ENCODE data around the gene AP5S1.

DNA sequence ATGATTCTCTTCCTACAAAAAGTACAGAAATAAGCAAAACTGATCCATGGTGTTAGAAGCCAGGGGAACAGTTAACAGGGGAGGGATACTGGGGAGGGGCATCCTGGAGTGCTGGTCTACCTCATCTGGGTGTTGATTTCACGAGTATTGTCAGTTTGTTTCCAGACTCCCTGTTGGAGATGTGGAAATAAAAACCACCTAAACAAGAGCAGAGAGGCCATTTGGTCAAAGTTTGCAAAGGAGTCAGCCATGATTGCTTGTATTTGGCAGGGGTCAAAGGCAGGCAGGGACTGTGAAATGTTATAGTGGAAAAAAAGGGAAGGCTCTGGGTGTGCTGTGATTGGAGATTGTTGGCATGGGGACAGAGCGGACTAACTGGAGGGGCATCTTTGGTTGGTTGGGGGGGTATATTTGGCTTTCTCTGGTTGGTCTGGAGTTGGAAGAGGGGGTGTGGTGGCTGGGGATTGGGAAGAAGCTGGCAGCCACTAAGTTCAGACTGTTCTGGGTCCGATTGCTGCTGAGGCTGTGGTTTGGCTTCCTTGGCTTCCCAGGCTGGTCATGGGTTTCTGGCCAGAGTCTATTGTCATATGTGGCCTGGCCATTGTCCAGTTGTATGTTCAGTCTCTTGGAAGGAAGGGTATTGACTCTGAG, 54.0 kb downstream of the AP5S1 start:
- TF ChIP-seq, protein P1, sequence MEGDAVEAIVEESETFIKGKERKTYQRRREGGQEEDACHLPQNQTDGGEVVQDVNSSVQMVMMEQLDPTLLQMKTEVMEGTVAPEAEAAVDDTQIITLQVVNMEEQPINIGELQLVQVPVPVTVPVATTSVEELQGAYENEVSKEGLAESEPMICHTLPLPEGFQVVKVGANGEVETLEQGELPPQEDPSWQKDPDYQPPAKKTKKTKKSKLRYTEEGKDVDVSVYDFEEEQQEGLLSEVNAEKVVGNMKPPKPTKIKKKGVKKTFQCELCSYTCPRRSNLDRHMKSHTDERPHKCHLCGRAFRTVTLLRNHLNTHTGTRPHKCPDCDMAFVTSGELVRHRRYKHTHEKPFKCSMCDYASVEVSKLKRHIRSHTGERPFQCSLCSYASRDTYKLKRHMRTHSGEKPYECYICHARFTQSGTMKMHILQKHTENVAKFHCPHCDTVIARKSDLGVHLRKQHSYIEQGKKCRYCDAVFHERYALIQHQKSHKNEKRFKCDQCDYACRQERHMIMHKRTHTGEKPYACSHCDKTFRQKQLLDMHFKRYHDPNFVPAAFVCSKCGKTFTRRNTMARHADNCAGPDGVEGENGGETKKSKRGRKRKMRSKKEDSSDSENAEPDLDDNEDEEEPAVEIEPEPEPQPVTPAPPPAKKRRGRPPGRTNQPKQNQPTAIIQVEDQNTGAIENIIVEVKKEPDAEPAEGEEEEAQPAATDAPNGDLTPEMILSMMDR (conservative IDR thresholded peaks at IDR 0.05): no peak
- TF ChIP-seq ZFX (IDR thresholded peaks at IDR 0.05): no peak
